A204.1 (cell line): ENCODE measurements around the gene ACR.
A peak's percentile ranks its signal among the peaks of the same experiment; 100 is the strongest.

Experiments
- FAIRE-seq: peaks from 2 replicates; lab custom pipeline; 2012; peaks lifted over from hg19 to GRCh38; lab: Jason Lieb, UNC

ACR gene

DNA sequence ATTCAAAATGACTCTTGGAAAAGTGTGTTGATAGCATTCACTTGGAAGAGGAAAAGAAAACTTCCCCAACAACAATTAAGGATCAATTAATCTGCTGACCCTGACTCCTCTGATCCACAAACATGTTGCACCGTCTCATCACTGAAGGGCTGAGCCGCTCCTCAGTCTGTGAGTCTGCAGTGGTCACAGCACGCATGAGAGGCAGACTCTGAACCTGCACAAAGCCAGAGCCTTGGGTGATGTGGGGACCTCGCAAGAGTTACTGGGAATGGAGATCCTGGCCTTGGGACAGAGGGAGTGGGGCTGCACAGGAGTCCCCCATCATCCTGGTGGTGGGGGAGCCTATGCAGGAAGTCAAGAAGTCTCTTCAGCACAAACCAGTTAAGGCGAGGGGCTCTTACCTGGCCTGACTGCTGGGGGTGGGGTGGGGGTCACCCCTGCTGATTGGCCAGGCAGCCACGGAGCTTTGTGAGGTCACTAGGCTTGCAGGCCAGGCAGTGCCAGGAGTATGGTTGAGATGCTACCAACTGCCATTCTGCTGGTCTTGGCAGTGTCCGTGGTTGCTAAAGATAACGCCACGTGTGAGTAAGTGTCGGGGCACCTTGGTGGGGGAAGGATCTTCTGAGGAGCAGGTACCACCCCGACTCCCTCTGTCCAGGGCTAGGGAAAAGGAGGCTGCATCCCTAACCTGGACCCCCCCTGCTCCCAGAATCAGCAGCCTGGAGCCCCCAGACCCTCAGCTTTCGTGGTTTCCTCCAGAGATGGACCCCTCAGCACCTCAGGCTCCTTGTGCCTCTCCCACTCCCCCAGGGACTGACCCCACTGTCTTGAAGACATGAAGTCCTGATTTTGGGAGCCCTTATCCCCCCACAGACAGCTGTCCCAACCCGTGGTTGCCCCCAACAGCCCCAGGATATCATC, at the start of gene ACR:
ACR (plus strand) TSS at position 477 of the 921 bp plus-strand sequence; CDS start at position 509, 32 bp downstream.
- no peak for FAIRE-seq

GRCh38 chr22:50688448-50688847, 49.6 kb upstream of the ACR start:
- FAIRE-seq = no peak

DNA sequence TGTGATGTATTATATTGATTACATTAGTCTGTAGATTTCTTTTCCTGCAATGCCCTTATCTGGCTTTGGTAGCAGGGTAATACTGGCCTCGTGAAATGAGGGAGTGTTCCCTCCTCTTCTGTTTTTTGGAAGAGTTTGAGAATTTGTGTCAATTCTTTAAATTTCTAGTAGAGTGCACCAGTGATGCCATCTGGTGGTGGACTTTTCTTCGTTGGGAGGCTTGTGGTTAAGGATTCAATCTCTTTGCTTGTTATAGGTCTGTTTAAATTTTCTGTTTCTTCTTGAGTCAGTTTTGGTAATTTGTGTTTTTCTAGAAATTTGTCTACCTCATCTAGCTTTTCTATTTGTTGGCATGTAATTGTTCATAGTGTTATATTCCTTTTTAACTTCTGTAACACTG, 46.5 kb upstream of the ACR start:
- FAIRE-seq = peak; percentile 98

GRCh38 chr22:50693462-50693861, 44.5 kb upstream of the ACR start:
- FAIRE-seq = no peak

DNA sequence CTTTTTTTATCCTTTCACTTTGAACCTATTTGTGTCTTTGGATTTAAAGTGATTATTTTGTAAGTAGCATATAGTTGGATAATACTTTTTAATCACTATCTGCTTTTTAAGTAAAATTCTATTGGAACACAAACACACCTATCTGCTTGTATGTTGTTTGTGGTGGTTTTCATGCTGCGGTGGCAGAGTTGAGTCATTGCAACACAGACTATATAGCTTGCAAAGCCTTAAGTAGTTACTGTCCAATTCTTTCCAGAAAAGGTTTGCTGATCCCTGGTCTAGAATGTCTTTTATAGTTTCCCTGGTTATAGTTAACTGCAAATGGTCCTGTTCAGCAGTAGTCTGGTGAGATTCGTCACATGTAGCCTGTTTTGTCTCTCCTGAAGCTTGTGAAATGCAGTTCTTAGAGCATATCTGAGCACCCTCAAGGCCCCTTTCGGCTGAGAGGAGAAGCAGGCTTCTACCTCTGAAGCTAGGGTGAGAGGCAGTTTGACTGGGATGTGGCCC, 43.9 kb upstream of the ACR start:
- no peak for FAIRE-seq

- FAIRE-seq = no peak
Observed at GRCh38 chr22:50694766-50695420, 43.1 kb upstream of the ACR start.

GRCh38 chr22:50695421-50696250, 42.4 kb upstream of the ACR start:
- no peak for FAIRE-seq

GRCh38 chr22:50696251-50696798, 41.7 kb upstream of the ACR start:
- no peak for FAIRE-seq

GRCh38 chr22:50696799-50697561, 41.0 kb upstream of the ACR start:
- no peak for FAIRE-seq

DNA sequence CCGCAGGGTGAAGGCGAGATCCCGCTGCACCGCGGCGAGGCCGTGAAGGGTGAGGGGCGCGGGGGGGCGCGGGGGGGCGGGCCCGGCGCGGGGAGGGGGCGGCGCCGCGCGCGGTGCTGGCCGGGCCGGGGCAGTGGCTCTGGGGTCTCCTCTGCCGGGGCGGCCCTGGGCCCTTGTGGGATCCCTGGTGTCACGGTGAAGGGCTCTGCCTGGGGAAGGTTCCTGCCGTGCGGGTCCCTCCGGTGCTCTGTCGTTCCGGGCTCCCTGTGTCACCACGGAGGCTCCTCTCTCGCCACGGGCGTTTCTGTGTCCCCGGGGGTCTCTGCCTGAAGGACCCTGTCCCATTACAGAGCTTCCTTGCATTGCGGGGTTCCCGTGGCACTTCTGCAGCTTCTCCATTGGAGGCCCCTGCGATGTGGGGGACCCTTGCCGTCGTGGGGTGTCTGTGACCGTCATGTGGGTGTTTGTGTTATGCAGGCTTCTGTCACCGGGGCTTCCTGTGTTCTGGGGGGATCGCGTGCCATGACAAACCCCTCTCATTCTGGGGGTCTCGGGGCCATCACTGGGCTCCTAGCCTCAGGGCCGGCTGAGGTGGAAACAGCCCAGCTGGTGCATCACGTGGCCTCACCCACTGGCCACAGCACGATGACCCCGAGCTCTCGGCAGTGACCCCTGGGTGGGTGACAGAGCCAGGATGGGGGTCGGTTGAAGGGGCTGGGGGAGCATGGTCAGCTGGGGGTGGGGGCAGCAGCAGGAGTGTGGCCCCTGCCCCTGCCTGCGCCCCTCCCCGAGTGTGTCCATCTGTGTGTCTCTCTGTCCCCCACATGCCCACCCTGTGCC, 40.1 kb upstream of the ACR start:
- no peak for FAIRE-seq

DNA sequence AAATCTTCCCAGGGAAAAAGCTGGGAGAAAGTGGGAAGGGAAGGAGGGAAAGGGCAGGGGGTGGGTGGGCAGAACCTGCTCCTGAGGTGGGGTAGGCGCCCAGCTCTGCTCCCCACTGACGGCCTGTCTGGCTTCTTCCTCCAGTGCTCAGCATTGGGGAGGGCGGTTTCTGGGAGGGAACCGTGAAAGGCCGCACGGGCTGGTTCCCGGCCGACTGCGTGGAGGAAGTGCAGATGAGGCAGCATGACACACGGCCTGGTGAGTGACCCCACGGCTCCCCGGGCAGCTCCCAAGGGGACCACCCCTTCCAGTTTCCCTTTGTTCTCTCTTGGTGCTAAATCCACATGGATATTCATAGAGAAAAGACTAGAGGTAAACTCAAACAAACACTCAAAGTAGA, 39.5 kb upstream of the ACR start:
- no peak for FAIRE-seq

DNA sequence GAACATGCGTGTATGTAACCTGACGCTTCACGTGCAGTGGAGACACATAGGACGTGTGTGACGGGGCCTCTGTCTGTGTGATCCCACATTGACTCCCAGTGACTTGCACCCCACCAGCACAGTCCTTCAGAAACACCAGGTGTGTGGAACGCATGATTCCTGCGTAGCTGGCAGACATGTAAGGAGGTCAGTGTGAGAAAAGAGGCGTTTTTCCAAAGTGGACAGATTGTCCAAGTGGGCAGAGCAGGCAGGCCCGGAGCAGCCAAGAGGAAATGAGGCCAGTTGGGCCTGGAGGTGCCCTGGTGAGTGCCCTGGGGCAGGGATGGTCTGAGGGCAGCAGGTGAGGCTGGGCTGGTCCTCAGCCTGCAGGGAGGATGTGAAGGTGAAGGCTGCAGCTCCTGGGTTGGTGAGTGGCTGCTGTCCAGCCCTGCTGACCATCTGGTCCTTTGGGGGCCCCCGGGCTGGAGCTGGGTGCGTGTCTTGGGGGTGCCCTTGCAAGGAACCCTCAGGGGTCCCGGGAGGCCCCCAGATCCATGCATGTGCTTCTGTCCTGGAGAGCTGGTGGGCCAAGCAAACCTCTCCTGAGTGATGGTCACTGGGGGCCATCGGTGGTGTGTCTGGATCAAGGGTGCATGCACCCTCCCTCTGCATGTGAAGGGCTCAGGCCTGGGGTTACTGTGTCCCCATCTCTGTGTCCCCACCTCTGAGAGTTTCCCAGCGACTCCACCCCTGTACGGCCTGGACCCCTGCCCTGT, 38.8 kb upstream of the ACR start:
- no peak for FAIRE-seq

DNA sequence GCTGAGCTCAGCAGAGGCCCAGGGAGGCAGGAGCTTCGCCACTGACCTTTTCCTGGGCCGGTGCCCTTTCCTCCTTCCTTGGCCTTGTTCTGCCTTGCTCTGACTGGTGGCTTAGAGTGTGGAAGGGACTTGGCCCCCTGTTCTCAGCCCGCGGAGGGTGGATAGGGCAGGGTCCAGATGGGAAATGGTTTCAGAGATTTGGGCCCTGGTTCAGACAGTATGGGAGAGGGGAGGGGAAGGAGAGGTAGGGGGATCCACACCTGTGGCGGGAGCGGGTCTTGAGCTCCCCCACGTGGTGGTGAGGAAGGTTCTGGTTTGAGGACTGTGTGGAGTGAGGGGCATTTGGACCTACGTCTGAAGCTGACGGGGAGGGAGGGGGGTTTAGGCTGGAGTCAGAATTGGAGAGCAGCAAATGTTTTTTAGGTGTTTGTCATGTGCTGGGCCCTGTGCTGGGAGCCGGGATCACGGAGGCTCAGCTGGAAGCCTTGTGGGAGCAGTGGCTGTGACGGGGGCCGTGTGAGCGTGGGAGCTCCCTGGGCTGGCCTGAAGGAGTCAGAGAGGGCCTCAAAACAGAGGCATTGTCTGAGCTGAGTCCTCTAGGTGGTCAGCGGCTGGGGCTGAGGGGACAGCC, 38.1 kb upstream of the ACR start:
- FAIRE-seq = no peak

DNA sequence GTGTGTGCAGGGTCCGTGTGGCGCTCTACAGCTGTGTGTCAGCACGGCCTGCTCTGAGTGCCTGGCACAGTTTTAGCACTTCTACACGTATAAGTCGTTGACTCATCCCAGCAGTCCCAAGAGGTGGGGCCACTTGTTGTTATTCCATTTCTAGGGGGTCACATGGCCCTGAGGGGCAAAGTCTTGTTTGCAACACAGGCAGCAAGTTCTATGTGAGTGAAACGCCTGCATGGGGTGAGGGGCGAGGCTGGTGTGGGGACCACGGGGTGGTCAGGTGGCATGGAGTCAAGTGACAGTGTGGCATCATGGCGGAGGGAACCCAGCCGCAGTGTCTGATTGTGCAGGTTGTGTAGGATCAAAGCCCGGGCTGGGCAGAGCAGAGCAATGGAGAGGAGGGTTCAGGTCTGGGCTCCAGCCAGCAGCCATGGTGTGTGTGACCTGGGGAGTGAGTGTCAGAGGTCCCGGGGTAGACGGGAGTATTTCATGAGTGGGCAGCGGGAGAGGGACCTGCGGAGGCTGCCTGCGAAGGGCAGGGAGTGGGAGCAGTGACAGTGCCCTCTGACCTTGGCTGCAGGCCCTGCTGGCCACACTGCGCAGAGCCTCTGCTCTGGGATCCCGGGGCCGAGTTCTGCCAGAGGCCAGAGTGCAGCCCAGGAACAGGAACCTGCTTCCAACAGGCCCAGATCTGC, 37.5 kb upstream of the ACR start:
- FAIRE-seq = no peak

GRCh38 chr22:50701076-50701419, 37.0 kb upstream of the ACR start:
- no peak for FAIRE-seq

DNA sequence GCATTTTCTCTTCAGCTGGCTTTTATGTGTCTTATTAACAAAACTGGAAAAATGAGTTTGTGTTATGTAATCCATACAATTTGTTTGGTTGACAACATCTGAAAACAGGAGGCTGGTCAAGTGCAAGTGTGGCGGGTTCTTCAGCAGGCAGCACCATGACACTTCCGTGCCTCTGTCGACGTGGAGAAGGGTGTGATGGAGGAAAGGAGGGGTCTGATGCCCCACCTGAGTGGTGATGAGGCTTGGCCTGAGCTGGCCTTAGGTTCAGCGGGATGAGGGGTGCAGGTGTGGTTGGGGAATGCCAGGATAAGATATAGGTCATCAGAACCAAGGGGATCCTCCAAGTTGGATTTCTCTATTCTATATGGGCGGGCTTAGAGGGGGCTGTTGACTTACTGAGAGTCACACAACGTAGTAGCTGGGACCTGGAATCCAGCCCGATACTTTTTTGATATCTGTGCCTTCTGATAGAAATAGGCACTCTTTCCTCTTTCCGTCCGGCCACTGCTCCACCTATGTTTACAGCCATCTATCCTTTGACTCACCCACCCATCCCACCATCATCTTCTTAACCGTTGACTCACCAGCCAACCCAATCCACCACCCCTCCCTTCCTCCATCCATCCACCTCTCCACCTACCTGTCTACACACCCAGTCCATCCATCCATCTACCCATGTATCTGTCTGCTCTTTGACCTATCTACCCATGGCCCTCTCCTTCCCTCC, 36.4 kb upstream of the ACR start:
- no peak for FAIRE-seq

DNA sequence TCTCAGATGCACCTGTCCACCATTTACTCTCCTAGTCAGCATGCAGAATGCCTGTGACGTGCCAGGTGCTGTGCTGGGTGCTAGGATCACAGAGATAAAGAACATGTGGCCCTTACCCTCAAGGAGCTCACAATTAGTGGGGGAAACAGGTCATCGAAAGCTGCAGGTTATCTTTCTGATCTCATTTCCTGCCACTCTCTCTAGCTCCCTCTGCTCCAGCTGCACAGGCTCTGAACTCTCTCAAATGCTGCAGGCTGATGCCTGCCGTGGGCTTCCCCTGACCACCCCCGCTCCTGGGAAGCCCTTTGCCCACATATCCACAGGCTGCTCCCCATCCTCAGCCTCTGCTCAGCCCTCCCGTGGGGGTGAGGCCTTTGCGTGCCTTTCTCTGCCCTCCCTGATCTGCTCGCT, 35.7 kb upstream of the ACR start:
- no peak for FAIRE-seq
